A549 (cell line): Measurements from ENCODE around the gene OPCML. TPM values are rescaled to one million over a fixed set of nuclear protein-coding genes. Genes with fewer than 3 reads are reported as not detected.

Experiments used
- ATAC-seq, 2 experiments: fragments of 200-7000 bp in 1 of 2; fragments of >200 bp in 1 of 2; cut with Nextera tagmentation in 1 of 2; cut with Tn5 transposase in 1 of 2; 3 replicates each; pipeline versions ENCODE4 v1.8.0 to v1.9.1; 2018 to 2020; ENCODE audit warnings: mild to moderate bottlenecking in 1 of 2, moderate library complexity in 1 of 2
- CTCF ChIA-PET: fragments of 300-600 bp; sonication (Branson Sonifier 250); formaldehyde crosslinking; extraction: SDS; loops from one replicate; lab custom pipeline; 2021; ENCODE audit warnings: antibody characterized with exemption, inconsistent platforms; lab: Yijun Ruan, JAX
- POLR2A ChIA-PET: fragments of 350-600 bp; formaldehyde crosslinking; extraction: SDS; loops from one replicate; lab custom pipeline; 2021; ENCODE audit warnings: antibody characterized with exemption, inconsistent platforms; lab: Yijun Ruan, JAX
- DNase-seq, 2 experiments: peaks; one replicate each; pipeline versions ENCODE4 v3.0.0 to v3.0.0-alpha.2; 2011 to 2016; ENCODE audit warnings: low read depth in 1 of 2, low spot score in 1 of 2
- FAIRE-seq: peaks from 2 replicates; lab custom pipeline; 2011; peaks lifted over from hg19 to GRCh38; lab: Jason Lieb, UNC
- H3K27ac ChIP-seq, 2 experiments: fragments of >200 bp; sonication (Bioruptor Twin); formaldehyde crosslinking; 3 replicates each; pipeline ENCODE4 v1.5.1; 2016 to 2017
- H3K4me1 ChIP-seq: fragments of >200 bp; sonication (Bioruptor Twin); formaldehyde crosslinking; 3 replicates; pipeline ENCODE4 v1.6.1; 2016
- H3K4me2 ChIP-seq: fragments of >200 bp; sonication (Bioruptor Twin); formaldehyde crosslinking; 3 replicates; pipeline ENCODE4 v1.6.1; 2016
- H3K4me3 ChIP-seq: fragments of >200 bp; sonication (Bioruptor Twin); formaldehyde crosslinking; 3 replicates; pipeline ENCODE4 v1.5.1; 2016
- H3K9me3 ChIP-seq: fragments of >200 bp; sonication (Bioruptor Twin); formaldehyde crosslinking; 3 replicates; pipeline ENCODE4 v1.6.1; 2016
- EHMT2 ChIP-seq: fragments of 200-600 bp; sonication (generic); IDR thresholded peaks from 2 replicates; pipeline ENCODE4 v1.6.1; 2016; ENCODE audit warnings: antibody characterized with exemption, low read depth, mild to moderate bottlenecking, moderate library complexity
- EP300 ChIP-seq, 2 experiments: fragments of >200 bp; sonication (Bioruptor Twin); formaldehyde crosslinking; IDR thresholded peaks; 2 replicates in 1 of 2; 3 replicates in 1 of 2; pipeline ENCODE4 v1.6.1; 2016 to 2017
- ESRRA ChIP-seq: fragments of 150-350 bp; IDR thresholded peaks from 2 replicates; pipeline ENCODE4 v1.6.1; 2014; ENCODE audit warnings: mild to moderate bottlenecking, low read length, borderline replicate concordance
- FOXS1 ChIP-seq: fragments of 250-450 bp; sonication (Bioruptor Pico); IDR thresholded peaks from 2 replicates; pipeline ENCODE4 v1.5.0; 2020; ENCODE audit warnings: mild to moderate bottlenecking, moderate library complexity
- HDAC2 ChIP-seq: fragments of 200-600 bp; sonication (generic); IDR thresholded peaks from 2 replicates; pipeline ENCODE4 v1.6.1; 2016
- HEYL ChIP-seq: fragments of 250-450 bp; sonication (Bioruptor Pico); IDR thresholded peaks from 2 replicates; pipeline ENCODE4 v1.8.0; 2021; ENCODE audit warnings: mild to moderate bottlenecking, moderate library complexity
- JUNB ChIP-seq: fragments of >200 bp; sonication (Bioruptor Twin); formaldehyde crosslinking; IDR thresholded peaks from 2 replicates; pipeline ENCODE4 v1.6.1; 2016
- KDM1A ChIP-seq: fragments of 200-600 bp; sonication (generic); IDR thresholded peaks from 2 replicates; pipeline ENCODE4 v1.6.1; 2016; ENCODE audit warnings: low read depth, mild to moderate bottlenecking
- MAFK ChIP-seq: fragments of 450-650 bp; IDR thresholded peaks from 2 replicates; pipeline ENCODE4 v1.6.1; 2014; ENCODE audit not compliant: partially characterized antibody
- MAZ ChIP-seq: fragments of 150-350 bp; IDR thresholded peaks from 2 replicates; pipeline ENCODE4 v1.6.1; 2014; ENCODE audit warnings: antibody characterized with exemption, low read depth, low read length, borderline replicate concordance
- PHF8 ChIP-seq: fragments of 200-600 bp; sonication (generic); IDR thresholded peaks from 2 replicates; pipeline ENCODE4 v1.6.1; 2016; ENCODE audit warnings: low read depth, mild to moderate bottlenecking, antibody characterized with exemption, moderate library complexity, borderline replicate concordance
- RAD21 ChIP-seq, 2 experiments: fragments of >200 bp in 1 of 2; sonication (Bioruptor Twin) in 1 of 2; formaldehyde crosslinking in 1 of 2; IDR thresholded peaks in 1 of 2; conservative IDR thresholded peaks in 1 of 2; 2 replicates in 1 of 2; 3 replicates in 1 of 2; pipeline ENCODE4 v1.6.1; 2012 to 2018; ENCODE audit warnings: inconsistent platforms in 1 of 2
- RARB ChIP-seq: fragments of 250-450 bp; sonication (Bioruptor Pico); IDR thresholded peaks from 2 replicates; pipeline ENCODE4 v1.8.0; 2021; ENCODE audit warnings: mild to moderate bottlenecking, moderate library complexity
- RCOR1 ChIP-seq: fragments of 150-350 bp; IDR thresholded peaks from 2 replicates; pipeline ENCODE4 v1.6.1; 2014; ENCODE audit warnings: antibody characterized with exemption, low read length, low read depth
- RFX5 ChIP-seq: fragments of 450-650 bp; IDR thresholded peaks from 2 replicates; pipeline ENCODE4 v1.7.1; 2014; ENCODE audit warnings: antibody characterized with exemption, mild to moderate bottlenecking, moderate library complexity
- TFCP2L1 ChIP-seq: fragments of 250-450 bp; sonication (Bioruptor Pico); IDR thresholded peaks from 2 replicates; pipeline ENCODE4 v1.5.0; 2021; ENCODE audit warnings: mild to moderate bottlenecking
- TP53 ChIP-seq: fragments of 250-450 bp; sonication (Bioruptor Pico); IDR thresholded peaks from 2 replicates; pipeline ENCODE4 v1.5.0; 2021; ENCODE audit warnings: mild to moderate bottlenecking, moderate library complexity
- ZFP36 ChIP-seq: fragments of 450-650 bp; IDR thresholded peaks from 2 replicates; pipeline ENCODE4 v1.6.1; 2014; ENCODE audit warnings: borderline replicate concordance; ENCODE audit not compliant: partially characterized antibody
- WGBS: methylation state at CpG from one replicate; pipeline ENCODE4 v1.1.6; 2017; ENCODE audit errors: missing lambda C conversion rate; 5-methylcytosine and 5-hydroxymethylcytosine counted together
- polyA plus RNA-seq, 4 experiments: library from polyadenylated mRNA; depleted of rRNA in 3 of 4; stranded (reverse); fragments of >200 nt; fragmentation: RNase III in 1 of 4; extraction: RNeasy Plus Mini Kit Qiagen cat#74134 plus additional on column Dnase treatment in 1 of 4; gene quantifications; 2 replicates in 3 of 4; 3 replicates in 1 of 4; pipeline ENCODE4 v1.2.3, GENCODE V29; 2011 to 2017
- TF ChIP-seq, protein P1 (sequence below): fragments of 250-450 bp; sonication (Bioruptor Pico); IDR thresholded peaks from 2 replicates; pipeline ENCODE4 v1.5.0; 2021; ENCODE audit warnings: mild to moderate bottlenecking, moderate library complexity, borderline replicate concordance
- TF ChIP-seq, protein P2 (sequence below): fragments of >200 bp; sonication (Bioruptor Twin); formaldehyde crosslinking; IDR thresholded peaks from 2 replicates; pipeline ENCODE4 v1.6.1; 2016
- TF ChIP-seq, protein P3 (sequence below): fragments of 200-600 bp; sonication (generic); IDR thresholded peaks from 2 replicates; pipeline ENCODE4 v1.6.1; 2016; ENCODE audit warnings: antibody characterized with exemption, mild to moderate bottlenecking, moderate library complexity

The OPCML gene
- polyA plus RNA-seq, 2 of the 4 experiments (the other 2 are of a cell fraction) = not detected

DNA sequence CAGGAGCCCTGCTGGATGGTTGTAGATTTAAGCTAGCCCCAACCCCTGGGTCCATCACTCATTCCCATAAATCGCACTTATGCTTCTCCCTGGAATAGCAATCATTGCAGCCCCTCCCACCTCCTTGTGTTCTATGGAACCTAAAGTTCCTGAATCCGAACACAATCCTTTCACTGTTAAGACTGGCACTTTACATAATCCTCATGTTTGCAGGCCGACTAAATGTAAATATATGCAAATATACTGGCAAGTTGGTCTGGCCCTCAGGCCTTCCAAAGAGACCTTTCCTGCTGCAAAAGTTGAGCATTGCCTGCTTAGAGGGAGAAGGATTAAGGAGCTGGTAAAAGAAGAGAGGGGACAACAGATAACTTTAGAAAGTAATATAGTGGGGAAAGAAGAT, 892.9 kb downstream of the OPCML start:
- FAIRE-seq (no peak), ATAC-seq (no peak), DNase-seq (no peak)
- WGBS = 10% methylated on average over 3 of the region's 3 CpGs
- ChIA-PET POLR2A (no interaction called here), CTCF (no interaction called here)
- Histone ChIP-seq H3K9me3 (no peaks in the 10 kb centered on the region), H3K4me1 (no peaks in the 10 kb centered on the region), H3K27ac (no peak overlapping the region), H3K4me2 (no peak overlapping the region), H3K4me3 (no peak overlapping the region)
- TF ChIP-seq, protein P1, sequence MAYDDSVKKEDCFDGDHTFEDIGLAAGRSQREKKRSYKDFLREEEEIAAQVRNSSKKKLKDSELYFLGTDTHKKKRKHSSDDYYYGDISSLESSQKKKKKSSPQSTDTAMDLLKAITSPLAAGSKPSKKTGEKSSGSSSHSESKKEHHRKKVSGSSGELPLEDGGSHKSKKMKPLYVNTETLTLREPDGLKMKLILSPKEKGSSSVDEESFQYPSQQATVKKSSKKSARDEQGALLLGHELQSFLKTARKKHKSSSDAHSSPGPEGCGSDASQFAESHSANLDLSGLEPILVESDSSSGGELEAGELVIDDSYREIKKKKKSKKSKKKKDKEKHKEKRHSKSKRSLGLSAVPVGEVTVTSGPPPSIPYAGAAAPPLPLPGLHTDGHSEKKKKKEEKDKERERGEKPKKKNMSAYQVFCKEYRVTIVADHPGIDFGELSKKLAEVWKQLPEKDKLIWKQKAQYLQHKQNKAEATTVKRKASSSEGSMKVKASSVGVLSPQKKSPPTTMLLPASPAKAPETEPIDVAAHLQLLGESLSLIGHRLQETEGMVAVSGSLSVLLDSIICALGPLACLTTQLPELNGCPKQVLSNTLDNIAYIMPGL = no peak
- TF ChIP-seq, protein P2, sequence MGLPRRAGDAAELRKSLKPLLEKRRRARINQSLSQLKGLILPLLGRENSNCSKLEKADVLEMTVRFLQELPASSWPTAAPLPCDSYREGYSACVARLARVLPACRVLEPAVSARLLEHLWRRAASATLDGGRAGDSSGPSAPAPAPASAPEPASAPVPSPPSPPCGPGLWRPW = no peak
- TF ChIP-seq RCOR1 = no peak
- no peak for TF ChIP-seq TP53 (CRISPR knock-in tag)

DNA sequence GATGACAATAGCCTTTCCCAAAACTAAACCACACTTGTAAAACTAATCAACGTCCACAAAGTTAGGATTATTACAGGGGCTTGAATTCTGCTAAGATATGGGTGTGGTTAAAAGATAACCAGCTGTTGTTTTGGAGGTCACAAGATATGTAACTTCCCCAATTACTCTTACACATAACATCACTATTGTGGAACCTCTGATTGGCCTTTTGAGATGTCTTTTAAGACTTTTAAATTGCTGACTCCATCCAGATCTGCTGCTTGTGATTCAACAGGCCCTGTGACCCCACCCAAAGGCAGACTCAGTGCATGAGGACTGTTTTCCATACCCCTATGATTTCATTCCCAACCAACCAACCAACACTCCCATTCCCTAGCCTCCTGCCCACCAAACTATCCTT, 893.9 kb downstream of the OPCML start:
- Histone ChIP-seq H3K4me2 (no peak overlapping the region), H3K27ac (no peak overlapping the region), H3K9me3 (no peaks in the 10 kb centered on the region), H3K4me1 (no peaks in the 10 kb centered on the region), H3K4me3 (no peak overlapping the region)
- FAIRE-seq (no peak), DNase-seq (no peak), ATAC-seq (no peak)
- CTCF ChIA-PET = no interaction called here
- WGBS = 0% methylated on average over 1 of the region's 1 CpG
- POLR2A ChIA-PET = no interaction called here
- TF ChIP-seq, protein P3, sequence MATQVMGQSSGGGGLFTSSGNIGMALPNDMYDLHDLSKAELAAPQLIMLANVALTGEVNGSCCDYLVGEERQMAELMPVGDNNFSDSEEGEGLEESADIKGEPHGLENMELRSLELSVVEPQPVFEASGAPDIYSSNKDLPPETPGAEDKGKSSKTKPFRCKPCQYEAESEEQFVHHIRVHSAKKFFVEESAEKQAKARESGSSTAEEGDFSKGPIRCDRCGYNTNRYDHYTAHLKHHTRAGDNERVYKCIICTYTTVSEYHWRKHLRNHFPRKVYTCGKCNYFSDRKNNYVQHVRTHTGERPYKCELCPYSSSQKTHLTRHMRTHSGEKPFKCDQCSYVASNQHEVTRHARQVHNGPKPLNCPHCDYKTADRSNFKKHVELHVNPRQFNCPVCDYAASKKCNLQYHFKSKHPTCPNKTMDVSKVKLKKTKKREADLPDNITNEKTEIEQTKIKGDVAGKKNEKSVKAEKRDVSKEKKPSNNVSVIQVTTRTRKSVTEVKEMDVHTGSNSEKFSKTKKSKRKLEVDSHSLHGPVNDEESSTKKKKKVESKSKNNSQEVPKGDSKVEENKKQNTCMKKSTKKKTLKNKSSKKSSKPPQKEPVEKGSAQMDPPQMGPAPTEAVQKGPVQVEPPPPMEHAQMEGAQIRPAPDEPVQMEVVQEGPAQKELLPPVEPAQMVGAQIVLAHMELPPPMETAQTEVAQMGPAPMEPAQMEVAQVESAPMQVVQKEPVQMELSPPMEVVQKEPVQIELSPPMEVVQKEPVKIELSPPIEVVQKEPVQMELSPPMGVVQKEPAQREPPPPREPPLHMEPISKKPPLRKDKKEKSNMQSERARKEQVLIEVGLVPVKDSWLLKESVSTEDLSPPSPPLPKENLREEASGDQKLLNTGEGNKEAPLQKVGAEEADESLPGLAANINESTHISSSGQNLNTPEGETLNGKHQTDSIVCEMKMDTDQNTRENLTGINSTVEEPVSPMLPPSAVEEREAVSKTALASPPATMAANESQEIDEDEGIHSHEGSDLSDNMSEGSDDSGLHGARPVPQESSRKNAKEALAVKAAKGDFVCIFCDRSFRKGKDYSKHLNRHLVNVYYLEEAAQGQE = no peak
- no peak for TF ChIP-seq TFCP2L1
- no peak for TF ChIP-seq KDM1A
- TF ChIP-seq FOXS1 (CRISPR knock-in tag) = no peak
- TF ChIP-seq, all 56 proteins: peak for 0

DNA sequence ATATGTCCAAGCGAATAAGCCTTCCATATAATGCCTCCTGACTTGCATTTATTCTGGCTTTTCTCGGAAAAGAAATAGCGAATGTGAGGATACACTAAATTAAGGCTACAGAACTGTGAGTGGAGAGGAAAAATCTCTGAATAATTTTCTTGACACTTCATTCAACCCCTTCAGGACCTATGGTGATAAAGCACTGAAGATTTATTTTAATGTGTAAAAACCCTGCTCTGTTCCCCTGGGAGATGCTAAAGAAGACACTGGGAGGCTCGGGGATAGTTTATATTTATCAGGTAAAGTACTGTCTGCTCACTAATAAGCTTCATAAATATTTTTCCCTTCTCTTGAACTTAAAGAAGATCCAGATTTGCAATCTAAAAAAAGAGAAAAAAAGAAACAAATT, 895.8 kb downstream of the OPCML start:
- Histone ChIP-seq H3K4me2 (no peak overlapping the region), H3K4me1 (no peaks in the 10 kb centered on the region), H3K27ac (no peak overlapping the region), H3K9me3 (no peaks in the 10 kb centered on the region), H3K4me3 (no peak overlapping the region)
- TF ChIP-seq RFX5 = no peak
- no peak for TF ChIP-seq HDAC2
- no peak for TF ChIP-seq PHF8
- DNase-seq = no peak
- ChIA-PET POLR2A (no interaction called here), CTCF (no interaction called here)
- ATAC-seq = no peak
- no peak for FAIRE-seq
- WGBS = 27% methylated on average over 4 of the region's 4 CpGs

DNA sequence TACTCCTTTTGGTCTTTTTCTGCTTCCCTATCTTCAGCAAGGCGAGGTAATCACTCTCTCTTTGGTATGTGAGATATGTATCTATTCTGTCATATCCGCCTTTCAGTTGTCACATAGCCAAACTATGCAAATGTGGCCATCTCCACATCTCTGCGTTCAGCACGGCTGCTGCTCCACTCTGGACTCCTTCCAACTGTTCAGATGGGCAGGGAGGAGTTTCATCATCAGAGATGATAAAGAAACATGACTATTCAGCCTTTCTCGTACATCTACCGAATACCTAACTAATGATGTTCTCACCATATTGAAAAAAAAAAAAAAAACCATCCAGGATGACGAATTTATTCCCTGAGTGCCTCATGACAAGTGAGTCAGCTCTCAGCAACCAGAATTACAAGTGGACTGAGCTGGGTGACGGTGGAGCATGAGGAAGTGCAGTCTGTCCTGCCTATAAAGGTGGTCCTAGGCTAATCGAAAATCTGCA, 899.6 kb downstream of the OPCML start:
- TF ChIP-seq HEYL (CRISPR knock-in tag) = no peak
- TF ChIP-seq RAD21 (conservative IDR thresholded peaks at IDR 0.05 in 1 of 2, IDR thresholded peaks at IDR 0.05 in 1 of 2) = no peak
- TF ChIP-seq EHMT2 = no peak
- TF ChIP-seq JUNB = no peak
- TF ChIP-seq TP53 (CRISPR knock-in tag) = no peak
- no peak for TF ChIP-seq EP300 (IDR thresholded peaks at IDR 0.05)
- no peak for TF ChIP-seq MAFK
- TF ChIP-seq, protein P3 = no peak
- no peak for TF ChIP-seq RARB (CRISPR knock-in tag)
- TF ChIP-seq ESRRA = no peak
- TF ChIP-seq FOXS1 (CRISPR knock-in tag) = no peak
- TF ChIP-seq ZFP36 = no peak
- no peak for TF ChIP-seq MAZ
- Histone ChIP-seq H3K4me1 (no peaks in the 10 kb centered on the region), H3K27ac (no peak overlapping the region), H3K4me3 (no peak overlapping the region), H3K4me2 (no peak overlapping the region), H3K9me3 (no peaks in the 10 kb centered on the region)
- ChIA-PET POLR2A (interaction anchor here (0.7 kb wide), 1 partner anchor 493 kb away, joined by 10 read pairs; no protein-coding TSS in a partner anchor), CTCF (interaction anchor here (1.1 kb wide), 1 partner anchor 14 kb away, joined by 3 read pairs; no protein-coding TSS in a partner anchor)
- no peak for FAIRE-seq
- peak in 1 of 2 experiments; percentile 7 for DNase-seq
- WGBS = 3% methylated on average over 9 of the region's 9 CpGs
- ATAC-seq = no peak
